Kasumi-1 (cell line): ENCODE results near the gene CCDC138.
"Not testable (repeated sequence)": the region's sequence is repeated elsewhere in the genome, so short reads cannot be mapped to it uniquely, and the experiment has no call there.

Experiments
- DNase-seq, 2 experiments: peaks; one replicate each; lab custom pipeline; 2025; lab: John Stamatoyannopoulos, UW

Gene CCDC138, protein sequence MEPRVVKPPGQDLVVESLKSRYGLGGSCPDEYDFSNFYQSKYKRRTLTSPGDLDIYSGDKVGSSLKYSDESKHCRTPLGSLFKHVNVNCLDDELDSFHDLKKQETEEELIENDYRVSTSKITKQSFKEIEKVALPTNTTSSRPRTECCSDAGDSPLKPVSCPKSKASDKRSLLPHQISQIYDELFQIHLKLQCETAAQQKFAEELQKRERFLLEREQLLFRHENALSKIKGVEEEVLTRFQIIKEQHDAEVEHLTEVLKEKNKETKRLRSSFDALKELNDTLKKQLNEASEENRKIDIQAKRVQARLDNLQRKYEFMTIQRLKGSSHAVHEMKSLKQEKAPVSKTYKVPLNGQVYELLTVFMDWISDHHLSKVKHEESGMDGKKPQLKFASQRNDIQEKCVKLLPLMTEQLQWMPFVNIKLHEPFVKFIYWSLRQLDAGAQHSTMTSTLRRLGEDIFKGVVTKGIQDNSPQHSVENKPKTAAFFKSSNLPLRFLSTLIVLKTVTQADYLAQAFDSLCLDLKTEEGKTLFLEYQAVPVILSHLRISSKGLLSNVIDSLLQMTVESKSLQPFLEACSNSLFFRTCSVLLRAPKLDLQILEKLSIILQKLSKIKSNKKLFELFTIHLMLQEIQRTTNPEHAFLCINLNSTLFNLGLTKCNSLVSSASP

DNA sequence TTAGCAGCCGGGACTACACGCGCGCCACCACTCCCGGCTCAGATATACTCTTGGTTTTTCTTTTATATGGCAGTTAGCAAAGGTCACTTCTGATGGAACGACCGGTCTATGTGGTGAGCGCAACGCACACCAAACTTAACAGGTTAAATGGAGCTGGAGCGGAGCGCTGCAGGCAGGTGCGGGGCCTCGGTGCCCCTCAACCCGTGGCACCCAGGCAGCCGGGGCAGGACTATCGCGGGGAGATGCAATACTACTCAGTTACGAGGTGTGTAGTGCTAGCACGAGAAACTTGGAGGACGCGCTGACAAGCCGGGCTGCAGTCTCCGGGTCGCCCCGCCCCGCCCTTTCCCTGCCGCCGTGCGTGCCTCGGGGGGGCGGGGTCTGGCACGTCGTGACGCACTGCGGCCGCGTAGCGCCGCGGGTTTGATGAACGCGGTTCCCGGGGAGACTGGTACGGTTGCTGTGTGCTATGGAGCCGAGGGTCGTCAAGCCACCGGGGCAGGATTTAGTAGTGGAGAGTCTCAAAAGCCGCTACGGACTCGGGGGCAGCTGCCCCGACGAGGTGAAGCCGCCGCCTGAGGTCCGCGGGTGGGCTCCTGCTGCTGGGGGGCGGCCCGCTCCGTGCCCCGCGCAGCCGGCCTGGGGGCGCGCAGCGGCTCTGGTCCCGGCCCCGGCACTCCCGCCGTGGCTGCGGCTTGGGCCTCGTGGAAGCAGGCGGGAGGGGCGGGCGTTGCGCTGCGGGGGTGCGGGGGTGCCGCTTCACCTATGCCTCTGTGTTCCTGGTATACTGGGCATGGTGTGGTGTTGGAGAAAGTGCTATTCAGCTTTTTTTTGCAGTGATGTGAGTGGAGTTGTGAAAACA lies at the start of gene CCDC138:
TSS of gene CCDC138 (plus strand) at position 418 of the 862 bp plus-strand sequence. CDS start at position 470, 52 bp downstream.
- peak; percentile 90 to 93 for DNase-seq

DNA sequence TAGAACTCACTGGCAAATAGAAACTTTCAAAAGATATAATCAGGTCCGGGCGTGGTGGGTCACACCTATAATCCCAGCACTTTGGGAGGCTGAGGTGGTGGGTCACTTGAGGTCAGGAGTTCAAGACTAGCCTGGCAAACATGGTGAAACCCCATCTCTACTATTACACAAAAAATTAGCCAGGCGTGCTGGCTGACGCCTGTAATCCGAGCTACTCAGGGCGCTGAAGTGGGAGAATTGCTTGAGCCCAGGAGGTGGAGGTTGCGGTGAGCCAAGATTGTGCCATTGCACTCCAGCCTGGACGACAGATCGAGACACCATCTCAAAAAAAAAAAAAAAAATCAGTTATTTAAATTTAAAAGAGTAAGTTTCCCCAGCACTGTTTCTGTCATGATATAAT lies 28.6 kb upstream of the CCDC138 start:
- not testable (repeated sequence) for DNase-seq

DNA sequence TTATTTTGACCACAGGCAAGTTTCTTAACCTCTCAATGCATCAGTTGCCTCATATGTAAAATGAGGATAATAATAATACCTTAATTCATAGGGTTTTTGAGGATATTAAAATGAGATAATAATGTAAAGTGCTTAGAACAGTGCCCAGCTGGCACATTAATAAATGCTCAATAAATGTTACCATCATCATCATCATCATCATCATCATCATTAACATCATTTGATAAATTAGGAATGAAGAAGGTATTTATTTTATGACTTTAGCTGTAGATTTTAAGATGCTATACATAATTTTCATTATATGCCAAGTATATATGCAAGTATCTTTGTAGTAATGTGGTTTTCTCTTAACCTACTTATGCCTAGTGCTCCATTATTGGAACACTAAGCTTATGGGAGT lies 24.0 kb upstream of the CCDC138 start:
- DNase-seq = not testable (repeated sequence)

DNA sequence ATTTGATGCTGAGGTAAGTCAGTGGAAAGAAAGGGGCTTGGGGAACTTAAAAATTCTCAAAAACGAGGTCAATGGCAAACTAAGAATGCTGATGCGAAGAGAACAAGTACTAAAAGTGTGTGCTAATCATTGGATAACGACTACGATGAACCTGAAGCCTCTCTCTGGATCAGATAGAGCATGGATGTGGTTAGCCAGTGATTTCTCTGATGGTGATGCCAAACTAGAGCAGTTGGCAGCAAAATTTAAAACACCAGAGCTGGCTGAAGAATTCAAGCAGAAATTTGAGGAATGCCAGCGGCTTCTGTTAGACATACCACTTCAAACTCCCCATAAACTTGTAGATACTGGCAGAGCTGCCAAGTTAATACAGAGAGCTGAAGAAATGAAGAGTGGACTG lies 19.9 kb upstream of the CCDC138 start:
- not testable (repeated sequence) for DNase-seq

DNA sequence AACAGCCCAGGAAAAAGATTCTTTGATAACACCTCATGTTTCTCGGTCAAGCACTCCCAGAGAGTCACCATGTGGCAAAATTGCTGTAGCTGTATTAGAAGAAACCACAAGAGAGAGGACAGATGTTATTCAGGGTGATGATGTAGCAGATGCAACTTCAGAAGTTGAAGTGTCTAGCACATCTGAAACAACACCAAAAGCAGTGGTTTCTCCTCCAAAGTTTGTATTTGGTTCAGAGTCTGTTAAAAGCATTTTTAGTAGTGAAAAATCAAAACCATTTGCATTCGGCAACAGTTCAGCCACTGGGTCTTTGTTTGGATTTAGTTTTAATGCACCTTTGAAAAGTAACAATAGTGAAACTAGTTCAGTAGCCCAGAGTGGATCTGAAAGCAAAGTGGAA lies 18.7 kb upstream of the CCDC138 start:
- DNase-seq = not testable (repeated sequence)

DNA sequence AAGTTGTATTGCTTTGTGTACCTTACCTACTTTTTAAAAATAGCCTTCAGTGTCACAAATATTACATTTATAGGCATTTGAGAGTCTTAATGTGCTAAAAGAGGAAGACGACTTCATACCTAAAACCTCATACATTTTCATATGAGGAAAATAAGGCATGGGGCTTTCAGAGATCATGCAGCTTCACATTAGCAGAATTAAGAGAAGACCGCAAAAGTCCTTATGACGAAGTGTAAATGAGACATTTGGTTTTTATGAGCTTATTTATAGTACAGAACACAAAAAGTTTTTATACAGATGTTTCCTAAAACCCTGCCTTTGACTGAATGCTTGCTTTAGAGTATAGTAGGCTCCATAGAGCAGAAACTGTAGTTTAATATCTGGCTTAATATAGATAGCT lies 10.1 kb upstream of the CCDC138 start:
- no peak for DNase-seq

DNA sequence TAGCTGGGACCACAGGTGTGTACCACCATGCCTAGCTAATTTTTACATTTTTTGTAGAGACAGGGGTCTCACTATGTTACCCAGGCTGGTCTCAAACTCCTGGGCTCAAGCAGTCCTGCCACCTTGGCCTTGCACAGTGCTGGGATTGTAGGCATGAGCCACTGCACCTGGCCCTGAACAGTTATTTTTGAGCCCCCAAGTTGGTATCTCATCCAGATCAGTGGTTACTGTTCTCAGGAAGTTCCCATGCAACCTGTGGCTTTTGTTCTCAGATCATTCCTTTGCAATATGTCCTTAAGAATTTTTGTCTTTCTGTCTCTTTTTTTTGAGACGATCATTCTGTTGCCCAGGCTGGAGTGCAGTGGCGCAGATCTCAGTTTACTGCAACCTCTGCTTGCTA lies 7.7 kb upstream of the CCDC138 start:
- DNase-seq = no peak

DNA sequence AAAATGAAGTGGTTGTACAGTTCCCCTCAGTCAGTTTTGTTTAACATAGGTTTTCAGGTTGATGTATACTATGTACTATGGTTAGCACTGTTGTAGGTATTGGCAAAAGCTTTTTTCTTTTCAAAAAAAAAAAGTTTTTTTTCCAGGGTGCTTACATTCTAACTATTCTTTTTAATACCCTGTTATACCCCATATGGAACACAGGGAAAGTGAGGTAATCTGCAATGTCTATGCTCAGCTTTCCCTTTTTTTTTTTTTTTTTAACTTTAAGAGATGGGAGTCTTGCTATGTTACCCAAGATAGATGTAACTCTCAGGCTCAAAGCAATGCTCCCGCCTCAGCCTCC lies 590 bp upstream of the CCDC138 start:
- no peak for DNase-seq

DNA sequence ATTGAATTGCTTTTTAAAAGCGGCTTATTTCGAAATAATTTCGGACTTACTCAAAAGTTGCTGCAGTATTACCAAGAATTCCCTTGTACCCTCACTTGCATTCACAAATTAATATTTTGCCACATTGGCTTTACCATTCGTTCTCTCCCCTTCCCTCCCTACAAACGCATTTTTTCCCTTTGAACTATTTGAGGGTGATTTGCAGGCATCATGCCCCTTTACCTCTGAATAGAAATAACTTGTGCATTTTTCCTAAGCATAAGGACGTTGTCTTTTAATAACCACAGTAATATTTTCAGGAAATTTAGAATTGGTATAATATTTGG lies 608 bp downstream of the CCDC138 start:
- no peak for DNase-seq

DNA sequence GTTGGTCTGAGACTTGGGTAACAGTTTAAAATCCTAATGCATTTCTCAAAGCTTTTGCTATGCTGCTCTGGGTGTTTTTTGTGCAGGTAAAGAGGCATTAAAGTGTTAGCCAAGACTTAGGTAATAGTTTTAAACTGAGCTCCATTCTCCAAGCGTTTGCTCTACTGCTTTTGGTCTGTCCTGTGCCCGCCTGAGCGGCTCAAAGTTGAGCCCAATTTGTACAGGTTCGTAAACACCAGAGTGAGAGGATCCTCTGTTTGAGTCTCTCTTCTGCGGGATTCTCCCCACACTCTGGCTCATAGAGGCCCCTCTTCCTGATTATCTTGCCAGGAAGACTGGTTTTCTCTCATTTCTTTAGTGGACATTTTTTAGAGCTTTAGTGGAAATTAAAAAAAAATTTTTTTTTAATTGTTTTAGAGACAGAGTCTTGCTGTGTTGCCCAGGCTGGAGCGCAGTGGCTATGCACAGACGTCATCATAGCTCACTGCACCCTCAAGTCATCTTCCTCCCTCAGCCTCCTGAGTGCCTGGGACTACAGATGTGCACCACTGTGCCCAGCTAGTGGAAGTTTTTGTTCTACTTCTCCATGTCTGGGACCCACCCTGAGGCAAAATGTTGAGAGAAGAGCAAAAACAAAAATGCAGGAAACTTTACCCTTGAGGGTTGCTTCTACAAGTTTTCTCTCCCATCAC lies 16.6 kb downstream of the CCDC138 start:
- no peak for DNase-seq

DNA sequence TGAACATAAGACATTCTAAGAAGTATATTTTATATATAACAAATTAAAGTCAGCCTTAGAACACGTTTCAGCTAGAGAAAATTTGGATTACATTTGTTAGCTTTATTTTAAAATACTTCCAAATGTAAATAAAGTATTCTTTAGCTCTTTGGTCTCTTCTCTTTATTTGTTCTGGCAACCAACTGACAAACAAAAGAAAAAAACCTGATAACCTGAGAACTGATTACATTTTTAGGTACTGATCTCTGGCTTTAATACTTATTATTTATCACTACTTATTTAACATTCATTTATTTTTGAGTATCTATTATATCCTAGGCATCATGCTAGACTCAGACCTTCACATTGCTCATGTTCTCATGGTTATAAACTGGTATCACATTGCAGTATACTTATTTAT lies 18.5 kb downstream of the CCDC138 start:
- no peak for DNase-seq

DNA sequence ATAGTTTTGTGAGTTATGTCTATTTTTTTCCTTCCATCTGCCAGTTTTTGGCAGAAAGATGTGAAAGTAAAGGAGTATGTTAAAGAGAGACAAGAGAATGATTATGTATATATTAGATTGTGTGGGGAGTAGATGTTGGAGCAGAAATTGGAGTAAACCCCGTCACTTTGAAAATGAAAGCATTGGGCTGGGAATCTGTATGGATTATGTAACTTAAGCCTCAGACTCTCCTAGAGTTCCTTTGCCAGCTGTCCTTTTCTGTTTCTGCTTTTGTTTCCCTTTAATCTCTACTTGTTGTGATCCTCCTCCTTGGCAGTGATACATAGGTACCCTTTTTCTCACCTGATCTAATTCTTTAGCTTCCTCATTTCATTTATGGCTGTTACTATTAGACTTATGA lies 19.2 kb downstream of the CCDC138 start:
- DNase-seq = peak in 1 of 2 experiments; percentile 6

DNA sequence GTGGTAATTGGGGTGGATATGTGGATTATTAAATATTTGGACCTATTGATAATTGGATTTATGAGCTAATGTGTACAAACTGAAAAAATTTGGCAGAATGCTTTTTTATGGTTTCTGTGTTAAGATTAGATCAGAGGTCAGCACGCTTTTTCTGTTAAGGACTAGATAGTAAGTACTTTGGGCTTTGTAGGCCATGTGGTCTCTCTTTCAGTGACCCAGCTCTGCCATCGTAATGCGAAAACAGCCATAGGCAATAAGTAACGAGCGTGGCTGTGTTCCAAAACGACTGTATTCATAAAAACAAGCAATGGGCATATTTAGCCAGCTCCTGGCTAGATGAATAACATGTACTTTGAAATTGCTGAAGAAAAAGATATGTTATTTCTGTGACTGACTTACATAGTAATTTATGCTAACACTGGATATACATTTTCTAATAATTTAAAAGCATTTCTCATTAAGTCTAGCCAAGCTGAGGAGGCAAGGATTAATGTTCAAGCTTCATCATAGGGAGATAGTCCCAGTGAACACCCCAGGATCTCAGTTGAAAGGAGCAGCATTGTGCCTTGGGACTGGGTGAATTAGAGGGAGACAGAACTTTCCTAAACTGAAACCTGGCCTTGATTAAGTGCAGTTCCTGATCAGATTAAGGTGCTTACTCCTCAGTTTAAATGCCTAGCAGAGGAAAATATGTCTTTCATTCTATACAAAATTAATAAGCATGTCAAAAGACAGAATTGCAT lies 20.0 kb downstream of the CCDC138 start:
- DNase-seq = no peak

DNA sequence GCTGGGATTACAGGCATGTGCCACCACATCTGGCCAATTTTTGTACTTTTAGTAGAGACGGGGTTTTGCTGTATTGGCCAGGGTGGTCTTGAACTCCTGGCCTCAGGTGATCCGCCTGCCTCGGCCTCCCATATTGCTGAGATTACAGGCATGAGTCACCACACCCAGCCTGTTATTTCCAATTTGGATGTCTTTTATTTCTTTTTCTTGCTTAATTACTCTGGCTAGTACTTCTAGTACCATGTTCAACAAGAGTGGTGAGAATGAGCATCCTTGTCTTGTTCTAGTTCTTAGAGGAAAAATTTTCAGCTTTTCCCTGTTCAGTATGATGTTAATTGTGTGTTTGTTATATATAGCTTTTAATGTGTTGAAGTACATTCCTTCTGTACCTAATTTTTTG lies 23.4 kb downstream of the CCDC138 start:
- DNase-seq = no peak

DNA sequence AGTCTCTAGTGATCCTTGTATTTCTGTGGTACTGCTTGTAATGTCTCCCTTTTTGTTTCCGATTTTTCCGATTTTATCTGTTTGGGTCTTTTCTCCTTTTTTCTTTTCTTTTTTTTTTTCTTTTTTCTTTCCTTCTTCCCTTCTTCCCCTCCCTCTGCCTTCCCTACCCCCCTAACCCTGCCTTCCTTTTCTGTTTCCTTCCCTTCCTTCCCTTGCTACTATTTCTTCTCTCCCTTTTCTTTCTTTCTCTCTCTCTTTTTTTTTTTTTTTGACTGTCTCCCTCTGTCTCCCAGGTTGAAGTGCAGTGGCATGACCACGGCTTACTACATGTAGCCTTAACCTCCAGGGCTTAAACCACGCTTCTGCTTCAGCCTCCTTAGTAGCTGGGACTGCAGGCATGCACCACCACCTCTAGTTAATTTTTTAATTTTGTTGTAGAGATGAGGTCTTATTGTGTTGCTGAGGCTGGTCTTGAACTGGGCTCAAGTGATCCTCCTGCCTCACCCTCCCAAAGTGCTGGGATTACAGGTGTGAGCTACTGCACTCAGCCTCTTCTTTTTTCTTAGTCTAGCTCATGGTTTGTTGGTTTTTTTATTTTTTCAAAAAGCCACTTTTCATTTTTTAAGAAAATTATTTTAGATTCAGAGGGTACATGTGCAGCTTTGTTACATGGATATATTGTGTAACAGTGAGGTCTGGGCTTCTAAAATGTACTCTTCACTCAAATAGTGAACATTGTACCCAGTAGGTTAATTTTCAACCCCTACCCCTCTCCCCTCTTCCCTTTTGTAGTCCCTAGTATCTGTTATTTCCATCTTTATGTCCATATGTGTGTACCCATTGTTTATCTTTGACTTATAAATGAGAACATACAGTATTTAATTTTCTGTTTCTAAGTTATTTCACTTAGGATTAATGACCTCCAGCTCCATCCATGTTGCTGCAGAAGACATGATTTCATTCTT lies 24.7 kb downstream of the CCDC138 start:
- DNase-seq = no peak

DNA sequence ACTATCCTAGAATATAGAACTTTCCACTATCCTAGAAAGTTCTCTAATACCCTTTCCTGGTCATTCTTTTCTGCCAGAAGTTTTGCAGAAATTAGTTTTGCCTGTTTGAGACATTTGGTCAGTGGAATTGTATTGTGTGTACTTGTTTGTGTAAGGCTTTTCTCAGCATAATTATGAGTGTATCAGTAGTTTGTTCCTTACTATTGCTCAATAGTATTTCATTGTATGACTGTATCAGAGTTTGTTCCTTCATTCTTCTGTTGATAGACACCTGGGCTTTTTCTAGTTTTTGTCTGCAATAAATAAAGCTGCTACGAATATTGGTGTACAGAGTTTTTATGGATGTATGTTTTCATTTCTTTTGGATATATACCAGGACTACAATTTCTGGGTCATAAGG lies 27.2 kb downstream of the CCDC138 start:
- DNase-seq = no peak

DNA sequence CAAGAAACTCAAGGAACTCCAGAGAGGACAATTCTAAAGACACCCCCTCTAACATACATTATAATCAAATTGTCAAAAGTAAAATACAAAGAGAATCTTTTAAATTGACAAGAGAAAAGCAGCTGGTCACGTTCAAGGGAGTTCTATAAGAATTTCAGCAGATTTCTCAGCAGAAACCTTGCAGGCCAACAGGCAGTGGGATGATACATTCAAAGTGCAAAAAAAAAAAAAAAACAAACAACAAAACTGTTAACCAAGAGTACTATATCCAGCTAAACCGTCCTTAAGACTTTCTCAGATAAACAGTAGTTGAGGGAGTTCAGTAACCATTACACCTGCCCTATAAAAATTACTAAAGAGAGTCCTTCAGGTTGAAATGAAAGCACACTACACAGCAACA lies 33.9 kb downstream of the CCDC138 start:
- DNase-seq = no peak

DNA sequence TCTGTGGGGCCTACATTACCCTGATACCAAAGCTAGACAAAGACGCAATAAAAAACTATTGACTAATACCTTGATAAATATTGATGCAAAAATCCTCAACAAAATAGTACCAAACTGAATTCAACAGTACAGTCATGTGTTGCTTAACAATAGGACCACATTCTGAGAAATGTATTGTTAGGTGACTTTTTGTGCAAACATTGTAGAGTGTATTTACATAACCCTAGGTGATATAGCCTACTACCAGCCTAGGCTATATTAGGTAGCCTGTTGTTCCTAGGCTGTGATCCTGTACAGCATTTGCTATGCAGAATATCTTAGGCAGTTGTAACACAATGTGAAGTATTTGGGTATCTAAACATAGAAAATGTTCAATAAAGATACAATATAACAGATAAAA lies 36.7 kb downstream of the CCDC138 start:
- no peak for DNase-seq

DNA sequence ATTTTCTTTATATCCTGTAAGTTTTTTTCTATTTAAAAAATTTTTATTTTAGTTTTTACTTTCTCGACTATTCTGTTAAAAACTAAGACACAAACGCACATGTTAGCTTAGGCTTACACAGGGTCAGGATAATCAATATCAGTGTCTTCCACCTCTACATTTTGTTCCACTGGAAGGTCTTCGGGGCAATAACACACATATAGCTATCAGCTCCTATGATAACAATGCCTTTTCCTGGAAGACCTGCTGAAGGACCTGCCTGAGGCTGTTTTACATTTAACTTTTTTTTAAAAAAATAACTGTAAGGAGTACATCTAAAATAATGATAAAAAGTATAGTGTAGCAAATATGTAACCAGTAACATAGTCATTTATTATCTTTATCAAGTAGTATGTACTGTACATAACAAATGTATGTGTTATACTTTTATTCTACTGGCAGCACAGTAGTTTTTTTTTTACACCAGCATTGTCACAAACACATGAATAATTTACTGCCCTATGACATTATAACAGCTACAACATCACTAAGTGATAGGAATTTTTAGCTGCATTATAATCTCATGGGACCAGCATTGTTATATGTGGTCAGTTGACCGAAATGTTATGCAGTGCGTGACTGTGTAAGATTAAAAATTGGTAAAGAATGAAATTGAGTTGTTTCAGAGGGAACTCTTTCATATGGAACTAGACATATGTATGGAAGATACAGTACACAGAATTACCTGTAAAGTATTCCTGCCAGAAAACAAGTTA lies 37.9 kb downstream of the CCDC138 start:
- DNase-seq = no peak

DNA sequence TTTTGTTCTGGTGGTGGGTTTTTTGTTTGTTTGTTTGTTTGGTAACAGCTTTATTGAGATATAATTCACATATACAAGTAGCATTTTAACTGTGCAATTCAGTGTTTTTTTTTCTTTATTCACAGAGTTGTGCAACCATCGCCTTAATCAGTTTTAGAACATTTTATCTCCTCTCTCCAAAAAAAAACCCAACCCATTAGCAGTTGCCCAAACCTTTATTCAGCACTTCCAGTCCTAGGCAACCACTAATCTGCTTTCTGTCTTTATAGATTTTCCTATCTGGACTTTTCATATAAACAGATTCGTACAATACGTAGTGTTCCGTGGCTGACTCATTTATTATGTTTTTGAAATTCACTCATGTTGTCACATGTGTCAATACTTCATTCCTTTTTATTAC lies 38.7 kb downstream of the CCDC138 start:
- DNase-seq = no peak
